DOHH2 (cell line): ENCODE results near the gene RAB13.

Experiments used
- H3F3A ChIP-seq: fragments of 200-600 bp; sonication (generic), shearing (Covaris generic); 2 replicates; pipeline ENCODE4 v1.6.0; 2016; ENCODE audit warnings: antibody characterized with exemption, mild to moderate bottlenecking; ENCODE audit not compliant: control insufficient read depth, insufficient read depth
- H3K27ac ChIP-seq: fragments of 200-600 bp; sonication (generic); 2 replicates; pipeline ENCODE4 v1.5.1; 2014; ENCODE audit warnings: low read depth, mild to moderate bottlenecking, low read length, moderate library complexity
- H3K27me3 ChIP-seq: fragments of 200-600 bp; sonication (generic); 2 replicates; pipeline ENCODE4 v1.6.1; 2014; ENCODE audit warnings: mild to moderate bottlenecking, low read length, mixed read lengths; ENCODE audit not compliant: control insufficient read depth
- H3K36me3 ChIP-seq: fragments of 200-600 bp; sonication (generic); 2 replicates; pipeline ENCODE4 v1.6.1; 2014; ENCODE audit warnings: mild to moderate bottlenecking, low read length, moderate library complexity, mixed read lengths; ENCODE audit not compliant: control insufficient read depth
- H3K4me1 ChIP-seq: fragments of 200-600 bp; sonication (generic); 2 replicates; pipeline ENCODE4 v1.6.1; 2014; ENCODE audit warnings: mild to moderate bottlenecking, low read length, mixed read lengths; ENCODE audit not compliant: control insufficient read depth
- H3K4me2 ChIP-seq: fragments of 200-600 bp; sonication (generic); 2 replicates; pipeline ENCODE4 v1.6.0; 2014; ENCODE audit warnings: mild to moderate bottlenecking, low read length, moderate library complexity
- H3K4me3 ChIP-seq: fragments of 200-600 bp; sonication (generic); 2 replicates; pipeline ENCODE4 v1.5.1; 2014; ENCODE audit warnings: mild to moderate bottlenecking, low read length, mixed read lengths
- H3K79me2 ChIP-seq: fragments of 200-600 bp; sonication (generic); 2 replicates; pipeline ENCODE4 v1.6.1; 2014; ENCODE audit warnings: mild to moderate bottlenecking, low read length, mixed read lengths; ENCODE audit not compliant: control insufficient read depth
- H3K9me2 ChIP-seq: fragments of 200-600 bp; sonication (generic); replicated peaks from 2 replicates; pipeline ENCODE4 v1.6.1; 2014; ENCODE audit warnings: mild to moderate bottlenecking, low read length, mixed read lengths; ENCODE audit not compliant: control insufficient read depth
- H3K9me3 ChIP-seq: fragments of 200-600 bp; sonication (generic); 2 replicates; pipeline ENCODE4 v1.6.1; 2014; ENCODE audit warnings: antibody characterized with exemption, low read length, mixed read lengths; ENCODE audit not compliant: control insufficient read depth, insufficient read depth
- H4K20me1 ChIP-seq: fragments of 200-600 bp; sonication (generic); 2 replicates; pipeline ENCODE4 v1.6.0; 2014; ENCODE audit warnings: low read depth, mild to moderate bottlenecking, antibody characterized with exemption, low read length, moderate library complexity; ENCODE audit not compliant: control insufficient read depth, insufficient read depth
- EZH2phosphoT487 ChIP-seq: fragments of 200-600 bp; sonication (generic); IDR thresholded peaks from 2 replicates; pipeline ENCODE4 v1.6.1; 2017; ENCODE audit warnings: borderline replicate concordance, mild to moderate bottlenecking, antibody characterized with exemption, low read length, moderate library complexity, mixed read lengths
- TF ChIP-seq, protein P1 (sequence below): fragments of 200-600 bp; sonication (generic); IDR thresholded peaks from one replicate; pipeline ENCODE4 v1.5.1; 2014; ENCODE audit warnings: antibody characterized with exemption, mild to moderate bottlenecking, low read depth, low read length; ENCODE audit not compliant: poor library complexity, severe bottlenecking

Gene RAB13

DNA sequence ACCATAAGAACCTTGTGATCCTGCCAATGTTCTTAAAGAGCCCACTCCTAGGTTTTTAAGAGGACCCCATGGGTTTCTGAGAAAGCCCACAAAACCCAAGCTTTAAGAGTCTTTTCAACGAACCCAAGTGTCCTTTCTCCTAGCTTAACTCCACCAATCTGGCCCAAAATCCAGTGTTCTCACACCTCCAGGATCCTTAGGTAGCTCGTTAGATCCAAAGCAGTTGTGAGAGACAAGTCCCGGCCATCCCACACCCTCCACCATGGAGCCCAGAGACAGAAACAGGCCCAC, 41.4 kb downstream of the RAB13 start:
- peaks cover 85% of the 10 kb centered on the region for H3K36me3 ChIP-seq
- H3K27ac ChIP-seq = peak overlapping the region; percentile 90
- H3K27me3 ChIP-seq = no peaks in the 10 kb centered on the region
- peaks cover 17% of the 10 kb centered on the region for H3F3A ChIP-seq
- peak overlapping the region; percentile 86 for H3K4me2 ChIP-seq
- peak overlapping the region; percentile 76 for H3K4me3 ChIP-seq
- no peaks in the 10 kb centered on the region for H3K9me2 ChIP-seq
- no peaks in the 10 kb centered on the region for H4K20me1 ChIP-seq
- TF ChIP-seq, protein P1, sequence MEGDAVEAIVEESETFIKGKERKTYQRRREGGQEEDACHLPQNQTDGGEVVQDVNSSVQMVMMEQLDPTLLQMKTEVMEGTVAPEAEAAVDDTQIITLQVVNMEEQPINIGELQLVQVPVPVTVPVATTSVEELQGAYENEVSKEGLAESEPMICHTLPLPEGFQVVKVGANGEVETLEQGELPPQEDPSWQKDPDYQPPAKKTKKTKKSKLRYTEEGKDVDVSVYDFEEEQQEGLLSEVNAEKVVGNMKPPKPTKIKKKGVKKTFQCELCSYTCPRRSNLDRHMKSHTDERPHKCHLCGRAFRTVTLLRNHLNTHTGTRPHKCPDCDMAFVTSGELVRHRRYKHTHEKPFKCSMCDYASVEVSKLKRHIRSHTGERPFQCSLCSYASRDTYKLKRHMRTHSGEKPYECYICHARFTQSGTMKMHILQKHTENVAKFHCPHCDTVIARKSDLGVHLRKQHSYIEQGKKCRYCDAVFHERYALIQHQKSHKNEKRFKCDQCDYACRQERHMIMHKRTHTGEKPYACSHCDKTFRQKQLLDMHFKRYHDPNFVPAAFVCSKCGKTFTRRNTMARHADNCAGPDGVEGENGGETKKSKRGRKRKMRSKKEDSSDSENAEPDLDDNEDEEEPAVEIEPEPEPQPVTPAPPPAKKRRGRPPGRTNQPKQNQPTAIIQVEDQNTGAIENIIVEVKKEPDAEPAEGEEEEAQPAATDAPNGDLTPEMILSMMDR = no peak
- no peak for TF ChIP-seq EZH2phosphoT487
- H3K79me2 ChIP-seq = peaks cover 34% of the 10 kb centered on the region
- no peaks in the 10 kb centered on the region for H3K9me3 ChIP-seq
- H3K4me1 ChIP-seq = peaks cover 47% of the 10 kb centered on the region

DNA sequence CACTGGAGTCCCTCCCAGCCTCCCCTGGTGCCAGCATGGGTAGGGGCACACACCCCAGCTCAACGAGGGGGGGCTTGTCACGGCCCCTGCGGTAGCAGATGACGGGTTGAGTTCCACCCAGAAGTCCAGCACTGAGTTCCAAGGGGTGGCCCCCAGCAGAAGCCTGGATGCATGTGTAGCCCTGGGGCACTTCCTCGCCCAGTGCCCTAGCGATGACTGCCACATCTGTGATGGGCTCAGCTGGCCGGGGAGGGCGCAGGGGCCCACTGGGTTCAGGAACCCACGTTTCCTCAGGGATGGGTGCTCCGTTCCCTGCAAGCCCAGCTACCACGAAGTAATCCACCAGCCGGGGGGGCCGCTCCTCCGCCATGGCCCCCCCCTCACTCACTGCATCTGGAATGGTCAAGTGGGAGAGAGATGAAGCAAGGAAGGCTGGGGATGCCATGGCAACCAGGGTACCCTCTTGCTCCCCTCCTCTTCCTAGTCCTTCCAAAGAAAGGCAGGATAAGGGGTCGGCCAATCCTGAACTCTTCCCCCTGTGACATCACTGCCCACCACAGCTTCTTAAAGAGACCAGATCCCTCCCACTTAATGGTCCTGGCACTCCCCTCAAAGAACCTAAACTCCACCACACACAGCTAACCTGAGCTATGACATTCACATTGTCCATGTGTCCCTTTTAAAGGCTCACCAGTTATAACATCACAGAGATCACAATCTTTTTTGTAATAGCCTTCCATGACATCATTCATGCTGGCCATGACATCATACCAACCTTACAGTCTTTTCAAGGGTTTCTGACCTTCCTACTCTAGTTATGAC, 41.9 kb downstream of the RAB13 start:
- H3F3A ChIP-seq = peaks cover 17% of the 10 kb centered on the region
- H3K4me1 ChIP-seq = peaks cover 41% of the 10 kb centered on the region
- TF ChIP-seq, protein P1 = no peak
- TF ChIP-seq EZH2phosphoT487 = no peak
- H3K79me2 ChIP-seq = peaks cover 34% of the 10 kb centered on the region
- peaks cover 86% of the 10 kb centered on the region for H3K36me3 ChIP-seq
- peak overlapping the region; percentile 76 for H3K4me3 ChIP-seq
- H3K9me3 ChIP-seq = no peaks in the 10 kb centered on the region
- H3K4me2 ChIP-seq = peak overlapping the region; percentile 86
- no peaks in the 10 kb centered on the region for H4K20me1 ChIP-seq
- H3K27ac ChIP-seq = peak overlapping the region; percentile 90
- no peaks in the 10 kb centered on the region for H3K27me3 ChIP-seq
- H3K9me2 ChIP-seq = no peaks in the 10 kb centered on the region

DNA sequence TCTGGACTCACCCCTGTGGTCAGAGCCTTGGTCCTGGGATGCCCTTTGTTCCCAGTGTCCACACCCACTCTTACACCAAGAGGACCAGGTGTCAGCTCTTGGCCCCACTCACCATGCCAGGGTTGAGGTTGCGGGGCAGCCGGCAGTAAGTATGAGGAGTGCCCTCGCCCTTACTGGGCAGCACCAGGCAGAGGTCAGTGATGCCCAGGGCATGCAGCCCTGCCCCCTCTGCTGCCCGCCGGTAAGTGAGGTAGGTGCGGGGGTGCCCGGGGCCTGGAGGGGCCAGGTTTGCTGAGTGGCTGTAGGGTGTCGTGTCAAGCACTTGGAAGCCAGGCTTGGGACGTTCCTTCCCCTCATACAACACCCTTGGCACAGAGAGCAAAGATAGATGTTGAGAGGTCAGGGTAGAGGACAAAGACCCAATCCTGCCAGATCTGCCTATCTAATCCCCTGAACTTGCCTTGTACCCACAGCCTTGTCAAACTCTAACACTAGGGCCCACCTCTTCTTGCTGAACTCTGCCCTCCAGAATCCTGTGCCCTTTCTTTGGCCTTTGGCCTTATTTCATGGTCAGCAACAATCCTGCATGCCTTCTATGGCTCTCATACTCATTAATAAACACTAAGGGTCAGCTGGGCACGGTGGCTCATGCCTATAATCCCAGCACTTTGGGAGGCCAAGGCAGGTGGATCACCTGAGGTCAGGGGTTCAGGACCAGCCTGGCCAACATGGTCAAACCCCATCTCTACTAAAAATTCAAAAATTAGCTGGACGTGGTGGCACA, 43.2 kb downstream of the RAB13 start:
- peaks cover 80% of the 10 kb centered on the region for H3K36me3 ChIP-seq
- no peak overlapping the region for H3K27ac ChIP-seq

More for the DNA sequence above, 43.2 kb downstream of the RAB13 start:
- H3K79me2 ChIP-seq = peaks cover 34% of the 10 kb centered on the region
- H4K20me1 ChIP-seq = no peaks in the 10 kb centered on the region
- H3K9me3 ChIP-seq = no peaks in the 10 kb centered on the region
- H3K9me2 ChIP-seq = no peaks in the 10 kb centered on the region
- H3K4me2 ChIP-seq = no peak overlapping the region
- TF ChIP-seq, protein P1 = no peak
- H3K4me1 ChIP-seq = peaks cover 29% of the 10 kb centered on the region
- H3K27me3 ChIP-seq = no peaks in the 10 kb centered on the region
- H3F3A ChIP-seq = peaks cover 13% of the 10 kb centered on the region
- H3K4me3 ChIP-seq = no peak overlapping the region
